Immature natural killer cell (primary cell): ENCODE results near the gene CARHSP1. TPM values are rescaled to one million over a fixed set of nuclear protein-coding genes. Genes with fewer than 3 reads are reported as not detected.
"Not testable (repeated sequence)": the region's sequence is repeated elsewhere in the genome, so short reads cannot be mapped to it uniquely, and the experiment has no call there.

Experiments
- DNase-seq, 3 donors: peaks; one replicate each; pipeline ENCODE4 v3.0.0; 2022; ENCODE audit warnings: mixed read lengths in 1 of 3
- H3K27ac Mint-ChIP-seq, 6 donors: one replicate each; pipeline ENCODE4 v1.8.0; 2020; ENCODE audit warnings: mixed read lengths in 6 of 6, mild to moderate bottlenecking in 5 of 6, inconsistent platforms in 4 of 6, moderate library complexity in 3 of 6
- H3K27me3 Mint-ChIP-seq, 3 donors: one replicate each; pipeline ENCODE4 v1.8.0; 2020 to 2021; ENCODE audit warnings: low read depth in 3 of 3, mild to moderate bottlenecking in 3 of 3, mixed read lengths in 3 of 3, moderate library complexity in 3 of 3, inconsistent platforms in 1 of 3
- H3K36me3 Mint-ChIP-seq, 3 donors: one replicate each; pipeline ENCODE4 v1.8.0; 2020; ENCODE audit warnings: mixed read lengths in 3 of 3, inconsistent platforms in 2 of 3, mild to moderate bottlenecking in 2 of 3
- H3K4me1 Mint-ChIP-seq, 2 donors: one replicate each; pipeline ENCODE4 v1.8.0; 2020; ENCODE audit warnings: inconsistent platforms in 2 of 2, mild to moderate bottlenecking in 2 of 2, mixed read lengths in 2 of 2, moderate library complexity in 1 of 2
- H3K4me3 Mint-ChIP-seq, 5 donors: one replicate each; pipeline ENCODE4 v1.8.0; 2020; ENCODE audit warnings: mild to moderate bottlenecking in 5 of 5, mixed read lengths in 5 of 5, inconsistent platforms in 3 of 5, moderate library complexity in 3 of 5
- H3K9me3 Mint-ChIP-seq, 6 donors: one replicate each; pipeline ENCODE4 v1.8.0; 2020; ENCODE audit warnings: mild to moderate bottlenecking in 6 of 6, mixed read lengths in 6 of 6, inconsistent platforms in 4 of 6, moderate library complexity in 3 of 6
- polyA plus RNA-seq, 3 donors: library from polyadenylated mRNA; unstranded; fragments of 300-500 nt; fragmentation: Illumina TruSeq; gene quantifications; one replicate each; pipeline ENCODE4 v1.2.3, GENCODE V29; 2021

The CARHSP1 gene
- polyA plus RNA-seq, 3 donors from 2014 or later = 83.0 to 96.8 (median 92.9) TPM

DNA sequence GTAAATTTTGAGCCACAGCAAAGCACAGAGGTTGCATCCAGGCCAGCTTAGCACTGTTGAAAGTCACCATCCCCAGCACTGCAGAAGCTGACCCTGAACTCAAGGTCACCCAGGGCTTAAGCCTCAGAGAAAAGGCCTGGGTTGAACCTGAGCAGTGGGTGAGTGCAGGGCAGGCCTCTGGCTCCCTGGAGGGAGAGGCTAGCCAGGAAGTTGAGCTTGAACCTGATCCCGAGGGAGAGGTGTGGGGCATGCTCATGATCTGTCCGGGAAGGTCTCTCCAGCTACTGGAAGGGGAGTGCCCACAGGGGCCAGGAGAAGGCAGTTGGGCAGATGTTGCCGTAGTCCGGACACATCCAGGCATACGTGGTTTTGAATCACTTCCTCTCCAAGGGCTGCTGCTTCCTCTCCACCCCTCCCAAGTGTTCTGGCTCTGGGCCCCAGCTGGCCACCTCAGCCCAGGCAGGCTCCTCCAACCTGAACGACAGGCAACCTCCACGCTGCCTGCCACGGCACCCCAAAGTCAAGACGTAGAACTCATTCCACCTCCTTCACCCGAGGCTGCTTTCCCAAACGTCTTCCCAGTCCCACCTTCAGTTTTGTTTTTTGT, 18.4 kb downstream of the CARHSP1 start:
- Mint-ChIP-seq H3K4me1 (peaks cover 16 to 31% of the 10 kb centered on the region in 2 donors), H3K36me3 (peaks cover 0 to 22% (median 5%) of the 10 kb centered on the region in 3 donors), H3K9me3 (no peaks in the 10 kb centered on the region), H3K27me3 (peaks cover 2 to 7% (median 3%) of the 10 kb centered on the region in 3 donors), H3K4me3 (no peak overlapping the region), H3K27ac (peak overlapping the region; percentile 26 to 71 (median 54))
- DNase-seq = no peak

DNA sequence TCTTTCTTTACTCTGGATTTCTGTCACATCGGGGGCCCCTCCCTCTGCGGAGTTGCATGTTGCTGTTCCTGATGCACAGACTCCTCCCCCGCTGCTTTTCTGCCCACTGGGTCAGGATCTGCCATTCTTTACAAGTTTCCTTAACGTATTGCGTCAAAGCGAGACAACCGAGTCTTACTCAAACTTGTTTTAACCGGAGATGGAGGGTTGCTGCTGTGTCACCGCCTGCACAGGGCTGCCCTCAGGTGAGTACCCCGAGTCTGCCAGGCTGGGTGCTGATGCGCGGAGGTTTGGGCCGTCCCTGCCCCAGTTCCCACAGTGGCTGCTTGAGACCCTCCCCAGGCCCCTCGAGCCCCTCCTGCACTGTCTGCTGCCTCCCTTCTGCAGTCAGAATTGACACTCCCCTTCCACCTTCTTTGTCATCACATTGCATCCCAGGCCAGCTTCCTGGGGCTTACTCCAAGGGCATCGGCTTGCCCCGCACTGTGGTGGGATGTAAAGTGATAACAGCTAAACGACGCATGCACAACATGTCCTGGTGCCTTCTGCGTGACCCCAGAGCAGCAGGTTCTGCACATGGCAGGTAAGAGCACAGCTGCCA, 19.3 kb downstream of the CARHSP1 start:
- Mint-ChIP-seq H3K36me3 (peaks cover 0 to 16% (median 5%) of the 10 kb centered on the region in 3 donors), H3K27ac (peak overlapping the region; percentile 7 to 71 (median 59)), H3K27me3 (peaks cover 2 to 5% (median 3%) of the 10 kb centered on the region in 3 donors), H3K4me3 (no peak overlapping the region), H3K4me1 (peaks cover 21 to 40% of the 10 kb centered on the region in 2 donors), H3K9me3 (no peaks in the 10 kb centered on the region)
- DNase-seq = no peak

DNA sequence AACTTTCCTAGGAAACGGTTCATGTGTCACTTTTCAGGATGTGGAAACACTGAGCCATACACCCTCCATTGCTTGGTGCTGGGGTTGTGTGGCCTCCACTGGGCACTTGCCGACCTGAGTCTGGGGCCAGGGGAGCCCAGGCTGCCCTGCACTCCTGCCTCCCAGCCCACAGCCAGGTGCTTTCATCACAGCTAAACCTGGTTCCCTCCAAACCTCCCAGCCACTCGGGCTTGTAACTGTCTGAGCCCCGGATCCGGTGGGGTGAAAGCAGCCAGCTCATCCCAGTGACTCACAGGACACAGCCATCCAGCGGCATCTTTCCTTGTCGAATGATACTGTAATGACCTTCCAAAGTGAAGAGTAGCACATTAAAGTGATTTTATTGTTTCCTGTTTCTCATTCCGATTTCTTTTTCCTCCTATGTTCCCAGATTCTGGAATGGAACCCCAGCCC, 19.8 kb downstream of the CARHSP1 start:
- H3K9me3 Mint-ChIP-seq = no peaks in the 10 kb centered on the region
- no peak overlapping the region for H3K4me3 Mint-ChIP-seq
- DNase-seq = no peak
- H3K4me1 Mint-ChIP-seq = peaks cover 21 to 45% of the 10 kb centered on the region in 2 donors
- peaks cover 2 to 5% (median 3%) of the 10 kb centered on the region in 3 donors for H3K27me3 Mint-ChIP-seq
- peaks cover 0 to 16% (median 5%) of the 10 kb centered on the region in 3 donors for H3K36me3 Mint-ChIP-seq
- H3K27ac Mint-ChIP-seq = peak overlapping the region in 2 of 6 donors; percentile 55 to 71

DNA sequence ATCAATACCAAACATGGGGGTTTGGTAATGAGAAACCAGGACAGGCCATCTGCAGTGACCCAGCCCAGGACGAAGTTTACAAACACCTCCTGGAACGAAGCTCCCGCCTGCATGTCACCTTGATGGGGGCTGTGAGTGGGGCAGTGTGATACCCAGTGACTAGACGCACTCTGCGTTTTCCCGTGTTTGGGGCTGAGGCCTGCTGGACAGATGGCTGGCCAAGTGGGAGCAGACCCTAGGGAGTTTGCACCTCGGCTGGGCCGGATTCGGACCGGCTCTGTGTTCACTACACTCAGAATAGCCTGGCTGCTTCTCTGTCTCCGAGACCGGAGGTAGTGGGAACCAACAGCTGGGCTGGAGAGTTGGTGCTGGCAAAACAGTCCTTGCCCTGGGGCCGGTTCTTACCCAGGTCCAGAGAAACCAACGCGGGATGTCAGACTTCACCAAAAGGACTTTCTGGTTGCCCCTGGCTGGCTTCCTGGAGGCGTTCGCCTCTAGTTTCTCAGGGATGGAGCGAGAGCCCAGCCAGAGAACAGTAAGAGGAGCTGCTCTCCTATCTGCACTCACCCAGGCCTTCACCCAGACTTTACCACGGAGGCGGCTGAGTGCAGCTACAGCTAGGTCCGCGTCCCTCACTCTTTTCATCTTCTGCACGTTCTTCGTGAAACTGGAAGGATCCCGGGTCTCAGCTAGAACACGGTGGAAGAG, 20.4 kb downstream of the CARHSP1 start:
- Mint-ChIP-seq H3K9me3 (no peaks in the 10 kb centered on the region), H3K36me3 (peaks cover 0 to 16% (median 5%) of the 10 kb centered on the region in 3 donors), H3K4me3 (no peak overlapping the region), H3K27ac (no peak overlapping the region), H3K27me3 (peaks cover 2 to 5% (median 3%) of the 10 kb centered on the region in 3 donors), H3K4me1 (peaks cover 21 to 50% of the 10 kb centered on the region in 2 donors)
- no peak for DNase-seq

DNA sequence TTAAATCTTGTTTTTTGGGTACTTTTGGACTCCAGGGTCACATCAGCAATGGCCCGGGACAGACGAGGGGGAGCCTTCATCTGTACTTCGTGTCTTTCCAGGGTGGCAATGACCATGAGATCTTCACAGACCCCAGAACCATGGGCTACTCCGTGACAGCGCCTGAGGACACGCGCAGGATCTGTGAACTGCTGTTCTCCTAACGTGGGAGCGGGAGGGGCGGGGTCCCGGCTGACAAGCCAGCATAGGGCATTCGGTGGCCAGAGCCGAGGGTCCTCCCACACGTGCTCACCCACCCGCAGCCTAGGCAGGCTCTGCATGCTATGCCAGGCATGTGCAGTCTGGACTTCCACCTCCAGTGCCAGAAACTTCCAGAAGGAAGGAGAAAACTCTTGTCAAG, 21.2 kb downstream of the CARHSP1 start:
- DNase-seq = no peak
- H3K27me3 Mint-ChIP-seq = peaks cover 2 to 3% (median 2%) of the 10 kb centered on the region in 3 donors
- H3K27ac Mint-ChIP-seq = no peak overlapping the region
- peaks cover 24 to 45% of the 10 kb centered on the region in 2 donors for H3K4me1 Mint-ChIP-seq
- peaks cover 0 to 13% (median 0%) of the 10 kb centered on the region in 3 donors for H3K36me3 Mint-ChIP-seq
- no peak overlapping the region for H3K4me3 Mint-ChIP-seq
- no peaks in the 10 kb centered on the region for H3K9me3 Mint-ChIP-seq

DNA sequence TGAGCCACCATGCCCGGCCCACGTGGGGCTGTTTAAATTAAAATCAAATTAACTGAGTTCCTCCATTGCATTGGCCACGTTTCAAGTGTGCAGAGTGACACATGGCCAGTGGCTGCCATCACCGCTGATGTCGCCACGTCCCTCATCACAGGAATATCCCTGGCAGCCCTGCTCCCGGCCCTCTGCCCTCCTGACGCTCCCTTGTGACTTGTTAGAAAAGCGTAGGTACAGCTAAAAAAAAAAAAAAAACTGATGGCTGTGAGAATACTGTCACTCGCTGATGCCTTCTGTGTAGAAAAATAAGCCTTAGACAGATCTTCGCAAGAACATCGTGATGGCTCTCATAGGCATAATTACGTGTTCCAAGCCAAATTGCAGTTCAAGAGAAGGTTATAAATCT, 21.7 kb downstream of the CARHSP1 start:
- no peaks in the 10 kb centered on the region for H3K9me3 Mint-ChIP-seq
- H3K36me3 Mint-ChIP-seq = peaks cover 0 to 13% (median 0%) of the 10 kb centered on the region in 3 donors
- H3K27me3 Mint-ChIP-seq = peaks cover 2 to 3% (median 3%) of the 10 kb centered on the region in 3 donors
- no peak overlapping the region for H3K4me3 Mint-ChIP-seq
- no peak for DNase-seq
- peaks cover 28 to 44% of the 10 kb centered on the region in 2 donors for H3K4me1 Mint-ChIP-seq
- H3K27ac Mint-ChIP-seq = no peak overlapping the region

DNA sequence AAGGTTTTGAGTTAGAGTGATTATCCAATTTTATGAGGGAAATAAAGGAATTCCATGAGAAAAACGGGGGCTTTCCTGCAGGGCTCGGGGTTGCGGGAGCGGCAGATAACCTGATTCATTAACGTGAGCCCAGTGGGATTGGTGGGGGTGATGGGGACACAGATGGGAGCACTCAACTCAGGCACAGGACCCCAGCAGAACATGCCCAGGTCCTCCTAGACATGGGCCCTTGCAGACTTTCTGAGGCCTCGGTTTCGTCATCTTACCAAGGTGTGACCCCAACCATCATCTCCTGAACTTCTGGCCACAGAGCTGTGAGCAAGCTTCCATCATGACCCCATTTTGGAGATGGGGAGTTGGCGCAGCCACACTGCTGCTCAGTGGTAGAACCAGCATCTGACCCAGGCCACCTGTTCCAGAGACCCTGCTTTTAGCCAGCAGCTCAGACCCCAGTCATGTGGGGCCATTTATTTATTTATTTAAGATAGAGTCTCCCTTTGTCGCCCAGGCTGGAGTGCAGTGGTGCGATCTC, 22.3 kb downstream of the CARHSP1 start:
- Mint-ChIP-seq H3K27ac (no peak overlapping the region), H3K4me1 (peaks cover 25 to 38% of the 10 kb centered on the region in 2 donors), H3K27me3 (peaks cover 0 to 2% (median 1%) of the 10 kb centered on the region in 3 donors), H3K9me3 (no peaks in the 10 kb centered on the region), H3K4me3 (no peak overlapping the region), H3K36me3 (peaks cover 0 to 12% (median 0%) of the 10 kb centered on the region in 3 donors)
- DNase-seq = no peak

DNA sequence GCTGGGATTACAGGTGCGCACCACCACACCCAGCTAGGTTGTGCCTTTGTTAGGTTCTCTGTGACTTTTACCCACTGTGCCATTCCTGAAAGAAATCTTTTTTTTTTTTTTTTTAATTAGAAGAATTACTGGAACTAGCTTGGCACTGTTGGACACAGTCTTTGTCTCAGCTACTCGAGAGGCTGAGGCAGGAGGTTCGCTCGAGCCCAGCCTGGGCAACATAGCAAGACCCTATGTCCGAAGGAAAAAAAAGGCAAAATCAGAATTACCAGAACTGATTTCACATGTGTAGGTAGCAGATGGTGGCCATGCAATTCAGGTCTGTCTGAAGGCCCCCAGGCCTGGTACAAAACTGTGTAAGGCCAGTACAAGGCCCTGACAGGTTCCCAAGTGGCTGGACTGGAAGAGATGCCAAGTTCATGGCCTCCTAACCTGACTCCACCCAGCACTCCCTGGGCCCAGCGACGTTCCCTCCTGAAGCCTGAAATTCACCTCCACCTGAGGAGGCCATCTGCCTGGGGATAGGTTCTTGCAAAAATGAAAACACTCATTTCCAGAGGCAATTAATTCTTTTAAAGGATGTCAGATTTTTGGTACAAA, 23.0 kb downstream of the CARHSP1 start:
- peaks cover 0 to 2% (median 1%) of the 10 kb centered on the region in 3 donors for H3K27me3 Mint-ChIP-seq
- peak overlapping the region in 3 of 6 donors; percentile 3 to 40 (median 3) for H3K27ac Mint-ChIP-seq
- peaks cover 0 to 9% (median 0%) of the 10 kb centered on the region in 3 donors for H3K36me3 Mint-ChIP-seq
- DNase-seq = no peak
- peaks cover 21 to 31% of the 10 kb centered on the region in 2 donors for H3K4me1 Mint-ChIP-seq
- H3K9me3 Mint-ChIP-seq = no peaks in the 10 kb centered on the region
- no peak overlapping the region for H3K4me3 Mint-ChIP-seq

DNA sequence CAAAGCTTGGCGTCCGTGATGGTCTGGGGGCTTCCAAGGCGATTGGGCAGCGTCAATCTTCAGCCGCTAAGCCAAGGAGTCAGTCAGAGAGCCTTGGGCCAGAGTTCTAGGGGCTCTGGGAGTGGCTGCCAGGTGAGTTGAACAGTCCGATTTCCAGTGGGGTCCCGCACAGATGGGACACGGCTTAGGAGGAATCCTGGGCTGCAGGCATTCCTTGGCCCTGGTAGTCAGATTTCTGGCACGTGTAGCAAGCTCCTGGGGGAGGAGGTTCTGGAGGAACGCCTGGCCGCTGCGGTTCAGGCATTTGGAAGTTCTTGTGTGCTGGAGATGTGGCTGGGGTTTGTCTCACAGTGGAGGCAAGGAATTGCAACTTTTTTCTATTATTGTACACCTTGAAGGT, 25.5 kb downstream of the CARHSP1 start:
- H3K27me3 Mint-ChIP-seq, H3K4me3 Mint-ChIP-seq, H3K36me3 Mint-ChIP-seq, H3K9me3 Mint-ChIP-seq, DNase-seq: not testable (repeated sequence)
- Mint-ChIP-seq H3K27ac (peak overlapping the region in 1 of 6 donors; percentile 3), H3K4me1 (peaks cover 12 to 19% of the 10 kb centered on the region in 2 donors)

DNA sequence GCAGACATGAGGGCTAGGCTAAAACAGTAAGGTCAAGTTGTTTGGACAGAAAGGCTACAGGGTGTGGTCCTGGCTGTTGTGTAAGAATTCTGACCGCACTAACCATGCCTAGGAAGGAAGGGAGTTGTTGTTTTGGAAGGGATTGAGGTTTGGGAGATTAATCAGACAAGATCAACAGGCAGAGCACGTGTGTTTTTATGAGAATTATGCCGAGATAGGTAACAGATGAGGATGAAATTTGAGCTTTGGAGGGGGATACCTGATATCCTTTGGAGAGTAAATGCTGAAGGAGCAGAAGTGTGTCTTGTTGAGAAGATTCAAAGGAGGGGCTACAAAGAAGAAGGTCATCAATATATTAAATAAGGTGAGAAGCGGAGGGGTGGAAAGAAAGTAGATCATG, 26.8 kb downstream of the CARHSP1 start:
- DNase-seq, H3K4me3 Mint-ChIP-seq, H3K27me3 Mint-ChIP-seq, H3K9me3 Mint-ChIP-seq, H3K36me3 Mint-ChIP-seq: not testable (repeated sequence)
- H3K27ac Mint-ChIP-seq = peak overlapping the region in 4 of 6 donors; percentile 6 to 64 (median 30)
- H3K4me1 Mint-ChIP-seq = peaks cover 12 to 19% of the 10 kb centered on the region in 2 donors

DNA sequence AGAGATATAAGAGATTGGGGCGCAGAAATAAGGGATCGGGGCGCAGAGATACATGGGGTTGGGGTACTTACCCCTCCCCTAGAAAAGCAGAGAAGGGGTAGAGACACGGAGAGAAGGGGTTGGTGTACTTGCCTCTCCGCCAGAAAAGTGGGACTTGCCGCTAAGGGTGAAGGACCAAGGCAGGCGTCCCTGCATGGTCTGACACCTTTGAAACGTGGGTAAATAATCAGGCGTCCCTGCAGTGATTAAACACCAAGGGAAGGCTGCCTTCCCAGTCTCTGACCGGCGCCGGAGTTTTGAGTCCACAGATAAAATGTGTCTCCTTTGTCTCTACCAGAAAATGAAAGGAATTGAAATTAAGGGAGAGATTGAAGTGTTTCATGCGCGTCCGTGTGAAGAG, 31.2 kb downstream of the CARHSP1 start:
- H3K36me3 Mint-ChIP-seq, H3K27me3 Mint-ChIP-seq, H3K4me3 Mint-ChIP-seq, DNase-seq, H3K9me3 Mint-ChIP-seq, H3K27ac Mint-ChIP-seq: not testable (repeated sequence)
- peaks cover 0 to 10% of the 10 kb centered on the region in 2 donors for H3K4me1 Mint-ChIP-seq

DNA sequence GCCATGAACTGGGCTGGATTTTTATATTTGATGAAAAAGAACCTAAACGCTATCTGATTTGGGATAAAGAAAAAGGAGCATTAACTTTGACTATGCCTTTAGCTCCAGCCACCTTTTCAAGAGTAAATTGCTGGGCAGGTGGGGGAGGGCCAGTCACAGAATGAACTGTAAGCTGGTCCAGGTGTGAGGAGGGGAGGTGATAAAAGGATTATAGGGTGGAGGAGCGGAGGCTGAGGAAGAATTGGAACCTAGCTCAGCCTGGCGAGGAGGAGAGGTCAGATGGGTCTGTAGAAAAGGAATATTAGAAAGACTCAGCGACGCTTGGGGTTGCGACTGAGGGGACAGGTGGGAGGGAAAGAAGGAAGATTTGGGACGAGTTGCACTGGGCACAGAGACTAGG, 32.0 kb downstream of the CARHSP1 start:
- H3K36me3 Mint-ChIP-seq, H3K27me3 Mint-ChIP-seq, H3K27ac Mint-ChIP-seq, DNase-seq, H3K4me3 Mint-ChIP-seq, H3K9me3 Mint-ChIP-seq: not testable (repeated sequence)
- H3K4me1 Mint-ChIP-seq = peaks cover 0 to 15% of the 10 kb centered on the region in 2 donors

DNA sequence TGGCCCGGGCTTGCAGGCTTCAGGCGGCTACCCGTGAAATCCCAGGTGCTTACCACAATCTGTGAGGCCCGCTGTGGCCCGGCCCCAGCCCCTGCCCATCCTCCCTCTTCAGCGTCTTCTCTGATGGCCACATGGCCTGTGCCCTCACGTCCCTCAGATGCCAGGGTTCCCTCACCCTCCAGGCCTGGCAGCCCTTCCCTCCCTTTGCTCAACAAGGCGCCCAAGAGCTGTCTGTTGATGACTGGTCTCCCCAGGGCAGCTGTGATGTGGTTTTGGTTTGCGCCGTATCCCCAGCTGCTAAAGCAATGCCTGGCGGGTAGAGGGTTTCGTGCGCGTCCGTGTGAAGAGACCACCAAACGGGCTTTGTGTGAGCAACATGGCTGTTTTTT, 36.1 kb downstream of the CARHSP1 start:
- Mint-ChIP-seq H3K9me3 (no peaks in the 10 kb centered on the region), H3K4me1 (peaks cover 0 to 17% of the 10 kb centered on the region in 2 donors), H3K27me3 (no peaks in the 10 kb centered on the region), H3K36me3 (peaks cover 6 to 25% (median 13%) of the 10 kb centered on the region in 3 donors), H3K4me3 (peak overlapping the region in 2 of 5 donors; percentile 38 to 64), H3K27ac (peak overlapping the region in 3 of 6 donors; percentile 39 to 60 (median 50))
- peak in 2 of 3 donors; percentile 7 to 37 for DNase-seq
